ENCODE results near the gene NXNL2.

The NXNL2 gene

DNA sequence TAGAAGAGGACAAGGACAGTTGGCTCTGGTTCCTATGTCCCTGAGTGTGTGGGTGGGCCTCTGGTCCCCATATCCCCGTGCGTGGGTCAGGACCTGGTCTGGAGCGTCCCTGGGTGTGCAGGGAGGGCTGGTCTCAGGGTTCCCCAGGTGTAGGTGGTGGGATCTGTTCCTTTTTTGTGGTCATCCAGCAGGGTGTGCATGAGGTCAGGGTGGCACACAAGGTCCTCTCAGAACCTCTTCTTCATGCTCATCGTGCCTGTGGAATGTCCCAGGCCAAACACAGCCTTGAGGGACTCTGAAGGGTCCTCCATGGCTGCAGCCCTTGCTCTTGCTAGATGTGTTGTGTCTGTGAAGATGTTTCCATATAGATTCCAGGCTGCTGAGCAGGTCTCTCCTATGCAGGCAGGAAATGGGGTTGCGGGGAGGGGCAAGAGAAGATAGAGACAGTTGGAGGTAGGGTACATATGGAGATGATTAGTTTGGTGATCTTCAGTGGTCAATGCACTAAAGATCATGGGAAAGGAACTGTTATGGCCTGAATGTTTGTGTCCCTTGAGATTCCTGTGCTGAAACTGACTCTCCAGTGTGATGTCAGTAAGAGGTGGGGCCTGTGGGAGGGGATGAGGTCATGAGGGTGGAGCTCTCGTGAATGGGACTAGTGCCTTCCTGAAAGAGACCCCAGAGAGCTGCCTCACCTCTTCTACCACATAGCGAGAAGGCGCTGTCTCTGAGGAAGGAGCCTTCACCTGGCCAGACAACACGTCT lies 53.1 kb downstream of the NXNL2 start:
- no peak for DNase-seq (ENCODE audit: extremely low read depth, insufficient read length)
- no peaks in the 10 kb centered on the region for H3K36me3 ChIP-seq (ENCODE audit: control insufficient read depth, insufficient read depth, low read length)
- H3K4me3 ChIP-seq (replicated peaks; ENCODE audit: low read depth, low read length): no peak overlapping the region
- TF ChIP-seq, protein P1, sequence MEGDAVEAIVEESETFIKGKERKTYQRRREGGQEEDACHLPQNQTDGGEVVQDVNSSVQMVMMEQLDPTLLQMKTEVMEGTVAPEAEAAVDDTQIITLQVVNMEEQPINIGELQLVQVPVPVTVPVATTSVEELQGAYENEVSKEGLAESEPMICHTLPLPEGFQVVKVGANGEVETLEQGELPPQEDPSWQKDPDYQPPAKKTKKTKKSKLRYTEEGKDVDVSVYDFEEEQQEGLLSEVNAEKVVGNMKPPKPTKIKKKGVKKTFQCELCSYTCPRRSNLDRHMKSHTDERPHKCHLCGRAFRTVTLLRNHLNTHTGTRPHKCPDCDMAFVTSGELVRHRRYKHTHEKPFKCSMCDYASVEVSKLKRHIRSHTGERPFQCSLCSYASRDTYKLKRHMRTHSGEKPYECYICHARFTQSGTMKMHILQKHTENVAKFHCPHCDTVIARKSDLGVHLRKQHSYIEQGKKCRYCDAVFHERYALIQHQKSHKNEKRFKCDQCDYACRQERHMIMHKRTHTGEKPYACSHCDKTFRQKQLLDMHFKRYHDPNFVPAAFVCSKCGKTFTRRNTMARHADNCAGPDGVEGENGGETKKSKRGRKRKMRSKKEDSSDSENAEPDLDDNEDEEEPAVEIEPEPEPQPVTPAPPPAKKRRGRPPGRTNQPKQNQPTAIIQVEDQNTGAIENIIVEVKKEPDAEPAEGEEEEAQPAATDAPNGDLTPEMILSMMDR (IDR thresholded peaks at IDR 0.05; ENCODE audit: insufficient read depth, low read length, poor library complexity, severe bottlenecking): no peak
- H3K27me3 ChIP-seq (replicated peaks; ENCODE audit: control insufficient read depth, insufficient read depth, low read length): no peaks in the 10 kb centered on the region; the same call in 1 of the 2 replicates

DNA sequence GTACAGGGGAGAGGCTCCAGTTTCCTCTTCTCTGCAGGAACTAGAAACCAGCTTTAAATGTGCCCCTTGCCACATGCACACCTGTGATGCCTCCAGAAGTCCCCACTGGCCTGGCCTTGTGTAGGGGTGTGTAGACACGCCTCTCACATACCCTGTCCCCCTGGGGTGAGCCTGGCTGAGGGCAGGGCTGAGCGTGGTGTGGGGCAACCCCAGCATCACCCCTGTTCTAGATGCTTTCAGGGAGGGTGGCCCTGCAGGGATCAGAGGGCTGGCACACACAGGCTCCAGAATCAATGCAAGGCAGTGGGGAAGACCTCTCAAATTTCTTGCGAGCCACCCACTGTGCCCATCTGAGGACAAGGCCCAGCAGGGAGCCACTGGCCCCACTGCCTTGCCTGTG lies 54.7 kb downstream of the NXNL2 start:
- Histone ChIP-seq H3K4me3 (replicated peaks; ENCODE audit: low read depth, low read length) (no peak overlapping the region), H3K27me3 (replicated peaks; ENCODE audit: control insufficient read depth, insufficient read depth, low read length) (no peaks in the 10 kb centered on the region; the same call in 1 of the 2 replicates), H3K36me3 (ENCODE audit: control insufficient read depth, insufficient read depth, low read length) (no peaks in the 10 kb centered on the region)
- TF ChIP-seq, protein P1 (IDR thresholded peaks at IDR 0.05; ENCODE audit: insufficient read depth, low read length, poor library complexity, severe bottlenecking): no peak
- no peak for DNase-seq (ENCODE audit: extremely low read depth, insufficient read length)

DNA sequence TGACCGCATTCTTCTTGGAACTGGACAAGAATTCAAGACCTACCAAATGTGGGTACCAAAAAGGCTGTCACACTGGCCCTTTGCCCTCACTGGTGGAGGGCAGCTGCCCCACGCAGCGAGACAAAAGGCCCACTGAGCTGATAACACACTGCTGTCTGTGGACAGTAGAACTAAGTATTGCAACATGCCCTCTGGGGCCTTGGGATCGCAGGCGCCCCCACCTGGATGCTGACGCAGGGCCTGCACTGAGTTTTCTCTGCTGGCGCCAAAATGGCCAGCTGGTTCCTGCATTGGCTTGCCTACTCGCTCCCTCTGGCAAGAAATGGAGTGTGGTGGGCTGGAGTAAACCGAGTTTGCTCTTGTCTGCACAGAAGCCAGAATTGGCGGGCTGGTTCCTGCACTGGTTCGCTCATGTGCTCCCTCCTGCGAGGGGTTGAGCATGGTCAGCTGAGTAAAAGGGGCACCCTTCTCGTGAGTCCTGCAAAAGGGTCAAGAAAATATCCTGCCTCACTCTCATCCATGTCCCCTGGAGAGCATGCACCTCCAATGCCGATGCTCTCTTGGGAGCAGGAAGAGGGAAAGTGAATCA lies 55.7 kb downstream of the NXNL2 start:
- no peak overlapping the region for H3K4me3 ChIP-seq (replicated peaks; ENCODE audit: low read depth, low read length)
- TF ChIP-seq, protein P1 (IDR thresholded peaks at IDR 0.05; ENCODE audit: insufficient read depth, low read length, poor library complexity, severe bottlenecking): peak; percentile 26
- H3K27me3 ChIP-seq (replicated peaks; ENCODE audit: control insufficient read depth, insufficient read depth, low read length): no peaks in the 10 kb centered on the region; the same call in 1 of the 2 replicates
- H3K36me3 ChIP-seq (ENCODE audit: control insufficient read depth, insufficient read depth, low read length): no peaks in the 10 kb centered on the region
- DNase-seq (ENCODE audit: extremely low read depth, insufficient read length): no peak

DNA sequence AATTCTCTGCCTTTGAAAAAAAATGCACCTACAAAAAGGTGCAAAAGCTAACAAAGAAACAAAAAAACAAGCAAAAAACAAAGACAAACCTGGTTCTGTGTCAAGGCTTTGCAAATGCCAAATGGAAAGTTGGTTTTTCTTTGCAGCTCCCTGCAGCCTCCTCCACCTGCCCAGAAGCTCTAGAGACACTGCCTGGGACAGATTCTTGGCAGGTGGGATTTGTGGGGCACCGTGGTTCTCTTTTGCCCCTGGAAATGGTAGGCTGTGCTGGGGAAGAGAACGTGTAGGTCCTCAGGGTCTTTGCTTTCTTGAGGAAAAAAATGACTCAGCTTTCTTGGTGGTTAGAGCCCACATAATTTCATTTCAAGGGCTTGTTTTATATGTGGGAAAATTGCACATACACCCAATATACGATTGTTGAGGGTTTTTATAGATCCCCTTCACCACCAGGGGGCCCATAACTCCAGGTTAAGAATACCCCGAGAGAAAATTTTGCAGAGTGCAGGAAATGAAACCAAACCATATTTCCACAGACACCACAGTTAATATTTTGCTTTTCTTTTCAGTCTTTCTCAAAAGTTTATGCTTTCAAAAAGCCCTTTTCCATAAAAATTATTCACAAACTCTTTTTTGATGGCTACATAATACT lies 58.7 kb downstream of the NXNL2 start:
- no peak for DNase-seq (ENCODE audit: extremely low read depth, insufficient read length)
- no peaks in the 10 kb centered on the region; the same call in 1 of the 2 replicates for H3K27me3 ChIP-seq (replicated peaks; ENCODE audit: control insufficient read depth, insufficient read depth, low read length)
- TF ChIP-seq, protein P1 (IDR thresholded peaks at IDR 0.05; ENCODE audit: insufficient read depth, low read length, poor library complexity, severe bottlenecking): peak; percentile 75
- H3K36me3 ChIP-seq (ENCODE audit: control insufficient read depth, insufficient read depth, low read length): no peaks in the 10 kb centered on the region
- no peak overlapping the region for H3K4me3 ChIP-seq (replicated peaks; ENCODE audit: low read depth, low read length)

Measured in GM06990 (cell line).